Uterus (tissue), 4 donors: ENCODE data around the gene ZNF426. TPM values are rescaled to one million over a fixed set of nuclear protein-coding genes. Genes with fewer than 3 reads are reported as not detected.

Experiments used
- DNase-seq, 2 donors: peaks; one replicate each; pipeline ENCODE4 v3.0.0-alpha.2; 2019 to 2020
- H3K27ac ChIP-seq, 2 donors: fragments of 200-600 bp; sonication (generic); 1 replicate in 1 of 2; 2 replicates in 1 of 2; pipeline ENCODE4 v1.5.1; 2016 to 2018
- H3K27me3 ChIP-seq, 2 donors: fragments of 200-600 bp; sonication (generic); one replicate each; pipeline ENCODE4 v1.5.1; 2018 to 2019; ENCODE audit warnings: control low read depth in 1 of 2
- H3K36me3 ChIP-seq, 2 donors: fragments of 200-600 bp; sonication (generic); one replicate each; pipeline ENCODE4 v1.5.1; 2019; ENCODE audit warnings: control low read depth in 1 of 2
- H3K4me1 ChIP-seq, 2 donors: fragments of 200-600 bp; sonication (generic); one replicate each; pipeline ENCODE4 v1.5.1; 2018 to 2019; ENCODE audit warnings: control low read depth in 1 of 2
- H3K4me3 ChIP-seq, 2 donors: fragments of 200-600 bp; sonication (generic); 1 replicate in 1 of 2; 2 replicates in 1 of 2; pipeline ENCODE4 v1.5.1; 2018 to 2019; ENCODE audit warnings: mild to moderate bottlenecking in 1 of 2
- H3K9me3 ChIP-seq, 2 donors: fragments of 200-600 bp; sonication (generic); one replicate each; pipeline ENCODE4 v1.5.1; 2019; ENCODE audit warnings: control low read depth in 1 of 2
- POLR2A ChIP-seq, 2 donors: fragments of 450-650 bp; IDR thresholded peaks; one replicate each; pipeline ENCODE4 v1.6.1; 2016; ENCODE audit warnings: antibody characterized with exemption in 2 of 2, mild to moderate bottlenecking in 1 of 2, moderate library complexity in 1 of 2
- intact Hi-C: fragments of 100-400 bp; cut with DNase I; formaldehyde crosslinking; loops from one replicate; pipeline ENCODE4 v1.15.1; 2023; ENCODE audit warnings: low total_unique reads
- total RNA-seq, 4 donors: library from RNA; depleted of rRNA in 3 of 4; stranded (reverse); fragments of >200 nt in 3 of 4; gene quantifications; one replicate each; pipeline versions ENCODE4 v1.1.0 to v1.2.4, GENCODE V29; 2014 to 2023
- TF ChIP-seq, protein P1 (sequence below), 4 experiments: fragments of 200-600 bp in 2 of 4; fragments of 450-650 bp in 2 of 4; sonication (generic) in 2 of 4; IDR thresholded peaks; one replicate each; pipeline ENCODE4 v1.5.1; 2016 to 2019; ENCODE audit warnings: antibody characterized with exemption in 4 of 4, mild to moderate bottlenecking in 2 of 4, moderate library complexity in 1 of 4
- donor health status: DM: yes; HTN: yes; CAD: no.

ZNF426 gene
- total RNA-seq, 4 donors from 2014 or later = 5.1 to 47.0 (median 27.0) TPM

DNA sequence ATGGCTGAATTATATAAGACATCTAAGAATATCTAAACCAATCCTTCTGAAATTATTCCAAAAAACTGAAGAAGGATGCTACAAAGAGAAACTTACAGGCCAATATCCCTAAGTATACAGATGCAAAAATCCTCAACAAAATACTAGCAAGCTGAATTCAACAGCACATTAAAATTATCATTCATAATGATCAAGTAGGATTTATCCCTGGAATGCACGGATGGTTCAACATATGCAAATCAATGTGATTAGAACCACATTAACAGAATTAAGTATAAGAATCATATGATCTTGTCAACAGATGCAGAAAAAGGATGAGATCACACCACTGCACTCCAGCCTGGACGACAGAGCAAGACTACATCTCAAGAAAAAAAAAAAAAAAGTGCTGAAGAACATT is 53.3 kb downstream of the ZNF426 start:
- H3K27me3 ChIP-seq = no peaks in the 10 kb centered on the region
- H3K9me3 ChIP-seq = peaks cover 0 to 14% of the 10 kb centered on the region in 2 donors
- TF ChIP-seq POLR2A (IDR thresholded peaks at IDR 0.05) = no peak
- TF ChIP-seq, protein P1, sequence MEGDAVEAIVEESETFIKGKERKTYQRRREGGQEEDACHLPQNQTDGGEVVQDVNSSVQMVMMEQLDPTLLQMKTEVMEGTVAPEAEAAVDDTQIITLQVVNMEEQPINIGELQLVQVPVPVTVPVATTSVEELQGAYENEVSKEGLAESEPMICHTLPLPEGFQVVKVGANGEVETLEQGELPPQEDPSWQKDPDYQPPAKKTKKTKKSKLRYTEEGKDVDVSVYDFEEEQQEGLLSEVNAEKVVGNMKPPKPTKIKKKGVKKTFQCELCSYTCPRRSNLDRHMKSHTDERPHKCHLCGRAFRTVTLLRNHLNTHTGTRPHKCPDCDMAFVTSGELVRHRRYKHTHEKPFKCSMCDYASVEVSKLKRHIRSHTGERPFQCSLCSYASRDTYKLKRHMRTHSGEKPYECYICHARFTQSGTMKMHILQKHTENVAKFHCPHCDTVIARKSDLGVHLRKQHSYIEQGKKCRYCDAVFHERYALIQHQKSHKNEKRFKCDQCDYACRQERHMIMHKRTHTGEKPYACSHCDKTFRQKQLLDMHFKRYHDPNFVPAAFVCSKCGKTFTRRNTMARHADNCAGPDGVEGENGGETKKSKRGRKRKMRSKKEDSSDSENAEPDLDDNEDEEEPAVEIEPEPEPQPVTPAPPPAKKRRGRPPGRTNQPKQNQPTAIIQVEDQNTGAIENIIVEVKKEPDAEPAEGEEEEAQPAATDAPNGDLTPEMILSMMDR (IDR thresholded peaks at IDR 0.05) = no peak

DNA sequence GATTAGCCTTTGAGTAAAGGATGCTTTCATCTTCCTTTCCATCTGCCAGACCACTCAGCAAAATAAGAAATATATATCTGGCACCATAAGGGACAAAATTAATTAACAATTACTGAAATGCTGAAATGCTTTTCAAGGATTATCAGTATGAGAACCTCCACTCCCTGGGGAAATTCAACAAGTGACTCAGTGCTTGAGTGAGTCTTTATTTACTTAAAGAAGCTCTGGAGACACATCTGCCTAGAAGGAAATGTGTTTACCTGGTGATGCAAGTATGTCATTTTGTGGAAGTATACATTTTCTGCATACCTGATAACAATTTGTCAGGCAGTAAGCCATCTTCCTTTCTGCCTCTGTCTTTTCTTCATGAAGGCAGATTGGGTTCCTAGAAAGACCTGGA is 63.5 kb downstream of the ZNF426 start:
- no peaks in the 10 kb centered on the region for H3K4me1 ChIP-seq
- no peak overlapping the region for H3K4me3 ChIP-seq
- no peaks in the 10 kb centered on the region for H3K36me3 ChIP-seq
- no peak overlapping the region for H3K27ac ChIP-seq
- intact Hi-C loops = no loop called here
- TF ChIP-seq, protein P1 (IDR thresholded peaks at IDR 0.05) = no peak
- no peaks in the 10 kb centered on the region for H3K9me3 ChIP-seq
- H3K27me3 ChIP-seq = no peaks in the 10 kb centered on the region
- DNase-seq = no peak

More for the DNA sequence above, 53.3 kb downstream of the ZNF426 start:
- Histone ChIP-seq H3K27ac (no peak overlapping the region), H3K4me1 (no peaks in the 10 kb centered on the region), H3K4me3 (no peak overlapping the region), H3K36me3 (no peaks in the 10 kb centered on the region)
- DNase-seq = no peak
- intact Hi-C loops = no loop called here

Other genes starting within 250 kb of the ZNF426 start
- 10 to 100 TPM in 2 of 4 donors, 1 to 10 TPM in 2; 1.8 to 34.6 (median 11.6) TPM for gene ZNF699, start 228.8 kb downstream of the ZNF426 start, total RNA-seq
- 10 to 100 TPM in 3 of 4 donors, 1 to 10 TPM in 1; 5.3 to 60.1 (median 30.2) TPM for gene ZNF559, start 214.5 kb downstream of the ZNF426 start, total RNA-seq
- 1 to 10 TPM in 3 of 4 donors, not detected in 1; 4.4 to 8.7 (median 5.8) TPM for gene ZNF177, start 175.6 kb downstream of the ZNF426 start, total RNA-seq
- gene ZNF266, start 103.1 kb downstream of the ZNF426 start, total RNA-seq = 10 to 100 TPM; 12.6 to 49.1 (median 35.4) TPM
- gene ZNF560, start 40.0 kb downstream of the ZNF426 start, total RNA-seq = under 1 TPM in 1 of 4 donors, not detected in 3; 0.37 TPM
- 10 to 100 TPM; 17.4 to 76.7 (median 38.6) TPM for gene ZNF121, start 45.9 kb upstream of the ZNF426 start, total RNA-seq
- gene ZNF561, start 82.6 kb upstream of the ZNF426 start, total RNA-seq = 10 to 100 TPM; 17.1 to 80.0 (median 35.4) TPM
- 10 to 100 TPM; 14.4 to 85.1 (median 43.5) TPM for gene ZNF562, start 136.5 kb upstream of the ZNF426 start, total RNA-seq
- gene ZNF846, start 230.1 kb upstream of the ZNF426 start, total RNA-seq = 10 to 100 TPM; 15.0 to 71.0 (median 39.7) TPM